Lung (tissue), 12 donors: ENCODE data around the gene EXOSC5. TPM values are rescaled to one million over a fixed set of nuclear protein-coding genes. Genes with fewer than 3 reads are reported as not detected.
"Not testable (repeated sequence)": the region's sequence is repeated elsewhere in the genome, so short reads cannot be mapped to it uniquely, and the experiment has no call there.

ENCODE experiments used
- ATAC-seq: fragments of 200-7000 bp; cut with Tn5 transposase; one replicate; pipeline ENCODE4 v1.9.1; 2020; ENCODE audit warnings: moderate number of reproducible peaks; ENCODE audit not compliant: insufficient read depth, low FRiP score
- DNase-seq, 3 donors: peaks; one replicate each; pipeline ENCODE4 v3.0.0-alpha.2; 2013 to 2017
- H3K27ac ChIP-seq, 2 donors: one replicate each; pipeline ENCODE4 v1.5.1; 2013; ENCODE audit warnings: mild to moderate bottlenecking in 2 of 2, moderate library complexity in 2 of 2, control low read depth in 1 of 2, inconsistent platforms in 1 of 2, low read depth in 1 of 2, low read length in 1 of 2
- H3K27me3 ChIP-seq, 3 donors: one replicate each; pipeline ENCODE4 v1.5.1; 2013; ENCODE audit warnings: low read length in 2 of 3; ENCODE audit not compliant: control insufficient read depth in 3 of 3, insufficient read depth in 3 of 3
- H3K36me3 ChIP-seq, 4 donors: one replicate each; pipeline ENCODE4 v1.5.1; 2013; ENCODE audit warnings: low read length in 4 of 4, mild to moderate bottlenecking in 1 of 4, moderate library complexity in 1 of 4; ENCODE audit not compliant: control insufficient read depth in 4 of 4, insufficient read depth in 4 of 4
- H3K4me1 ChIP-seq, 5 donors: one replicate each; pipeline ENCODE4 v1.5.1; 2013; ENCODE audit warnings: low read length in 5 of 5, mild to moderate bottlenecking in 2 of 5, moderate library complexity in 1 of 5; ENCODE audit not compliant: control insufficient read depth in 5 of 5, insufficient read depth in 5 of 5
- H3K4me3 ChIP-seq: one replicate; pipeline ENCODE4 v1.5.1; 2013; ENCODE audit warnings: mild to moderate bottlenecking, control low read depth, moderate library complexity
- H3K9ac ChIP-seq, 2 donors: one replicate each; pipeline ENCODE4 v1.5.1; 2013; ENCODE audit warnings: low read length in 2 of 2, control low read depth in 1 of 2; ENCODE audit not compliant: insufficient read depth in 1 of 2
- H3K9me3 ChIP-seq, 4 donors: one replicate each; pipeline ENCODE4 v1.5.1; 2013; ENCODE audit warnings: low read length in 3 of 4, mild to moderate bottlenecking in 1 of 4, moderate library complexity in 1 of 4; ENCODE audit not compliant: control insufficient read depth in 4 of 4, insufficient read depth in 3 of 4
- CTCF ChIP-seq: IDR thresholded peaks from 2 replicates; pipeline ENCODE4 v1.5.1; 2012; ENCODE audit warnings: mild to moderate bottlenecking; ENCODE audit errors: control extremely low read depth, extremely low read depth
- WGBS, 2 donors: extraction: QIAGEN DNeasy Blood & Tissue Kit; methylation state at CpG; one replicate each; pipeline ENCODE4 v1.1.7; 2013; 5-methylcytosine and 5-hydroxymethylcytosine counted together
- polyA plus RNA-seq, 2 donors: library from polyadenylated mRNA; stranded (reverse); fragments of 200-250 nt; gene quantifications; one replicate each; pipeline ENCODE4 v1.2.1, GENCODE V29; 2013
- total RNA-seq, 2 donors: library from RNA; depleted of rRNA in 1 of 2; stranded (reverse); fragments of >200 nt in 1 of 2; gene quantifications; one replicate each; pipeline ENCODE4 v1.2.1, GENCODE V29; 2014 to 2021
- donor health status: control.
- donor health status: control.
- donor health status: Bipolar disorder and iron deficiency.
- donor health status: healthy.
- donor health status: DM: yes; HTN: yes; CAD: no.

EXOSC5 gene
- total and polyA plus RNA-seq, 4 donors, result 6.3 to 34.4 (median 27.1) TPM

GRCh38 chr19:41352279-41352608 lies 44.9 kb downstream of the EXOSC5 start:
- H3K4me3 ChIP-seq, result peak overlapping the region; percentile 85
- ATAC-seq, result no peak
- no peaks in the 10 kb centered on the region for H3K36me3 ChIP-seq
- TF ChIP-seq CTCF, result no peak
- peak overlapping the region in 1 of 2 donors; percentile 57 for H3K27ac ChIP-seq
- DNase-seq, result no peak
- peaks cover 0 to 2% (median 0%) of the 10 kb centered on the region in 4 donors for H3K9me3 ChIP-seq
- WGBS, 2 donors, result 0 to 1% methylated on average over 12 of the region's 12 CpGs
- H3K4me1 ChIP-seq, result peaks cover 0 to 32% (median 9%) of the 10 kb centered on the region in 5 donors
- peaks cover 0 to 15% (median 0%) of the 10 kb centered on the region in 3 donors for H3K27me3 ChIP-seq
- no peak overlapping the region for H3K9ac ChIP-seq

- WGBS, 2 donors, result 0% methylated on average over 55 to 58 of the region's 58 CpGs
- Histone ChIP-seq H3K27ac (peak overlapping the region in 1 of 2 donors; percentile 57), H3K9ac (no peak overlapping the region), H3K9me3 (peaks cover 0 to 2% (median 0%) of the 10 kb centered on the region in 4 donors), H3K4me1 (peaks cover 0 to 32% (median 9%) of the 10 kb centered on the region in 5 donors), H3K36me3 (peaks cover 0 to 2% (median 0%) of the 10 kb centered on the region in 4 donors), H3K27me3 (peaks cover 0 to 15% (median 0%) of the 10 kb centered on the region in 3 donors), H3K4me3 (peak overlapping the region; percentile 85)
- ATAC-seq, result peak; percentile 51
- DNase-seq, result peak in 2 of 3 donors; percentile 17 to 33
- no peak for TF ChIP-seq CTCF
Observed at GRCh38 chr19:41351339-41352245, 45.6 kb downstream of the EXOSC5 start.

- peak in 1 of 3 donors; percentile 11 for DNase-seq
- Histone ChIP-seq H3K4me1 (peaks cover 0 to 32% (median 9%) of the 10 kb centered on the region in 5 donors), H3K27ac (peak overlapping the region in 1 of 2 donors; percentile 57), H3K9ac (peak overlapping the region in 1 of 2 donors; percentile 19), H3K27me3 (peaks cover 0 to 15% (median 0%) of the 10 kb centered on the region in 3 donors), H3K9me3 (peaks cover 0 to 2% (median 0%) of the 10 kb centered on the region in 4 donors), H3K4me3 (peak overlapping the region; percentile 85), H3K36me3 (peaks cover 0 to 2% (median 0%) of the 10 kb centered on the region in 4 donors)
- no peak for TF ChIP-seq CTCF
- 4 to 6% methylated on average over 22 of the region's 22 CpGs for WGBS, 2 donors
- ATAC-seq, result no peak
Observed at GRCh38 chr19:41350735-41351338, 46.3 kb downstream of the EXOSC5 start.

GRCh38 chr19:41346916-41347315 lies 50.2 kb downstream of the EXOSC5 start:
- not testable (repeated sequence) for DNase-seq, H3K9me3 ChIP-seq, H3K27me3 ChIP-seq, ATAC-seq, H3K4me3 ChIP-seq, H3K4me1 ChIP-seq, H3K9ac ChIP-seq, H3K27ac ChIP-seq
- WGBS, 2 donors, result 95 to 96% methylated on average over 9 of the region's 9 CpGs
- H3K36me3 ChIP-seq, result peaks cover 1 to 21% (median 7%) of the 10 kb centered on the region in 4 donors
